GM23248 (cell line): ENCODE results near the gene RIBC2.

Experiments used
- EZH2 ChIP-seq: fragments of 200-600 bp; sonication (generic); IDR thresholded peaks from 2 replicates; pipeline ENCODE4 v1.6.1; 2018; ENCODE audit warnings: antibody characterized with exemption, mild to moderate bottlenecking; ENCODE audit not compliant: insufficient read depth, poor library complexity, severe bottlenecking
- EZH2phosphoT487 ChIP-seq: fragments of 200-600 bp; sonication (generic); IDR thresholded peaks from 2 replicates; pipeline ENCODE4 v1.6.1; 2018; ENCODE audit warnings: antibody characterized with exemption, moderate library complexity, mild to moderate bottlenecking, low read depth; ENCODE audit not compliant: insufficient read depth

GRCh38 chr22:45413013-45413367 is 503 bp upstream of the RIBC2 start:
- TF ChIP-seq EZH2 (no peak), EZH2phosphoT487 (no peak)
